Measurements from ENCODE around the gene CCNL2.
A peak's percentile ranks its signal among the peaks of the same experiment; 100 is the strongest.

Gene CCNL2

DNA sequence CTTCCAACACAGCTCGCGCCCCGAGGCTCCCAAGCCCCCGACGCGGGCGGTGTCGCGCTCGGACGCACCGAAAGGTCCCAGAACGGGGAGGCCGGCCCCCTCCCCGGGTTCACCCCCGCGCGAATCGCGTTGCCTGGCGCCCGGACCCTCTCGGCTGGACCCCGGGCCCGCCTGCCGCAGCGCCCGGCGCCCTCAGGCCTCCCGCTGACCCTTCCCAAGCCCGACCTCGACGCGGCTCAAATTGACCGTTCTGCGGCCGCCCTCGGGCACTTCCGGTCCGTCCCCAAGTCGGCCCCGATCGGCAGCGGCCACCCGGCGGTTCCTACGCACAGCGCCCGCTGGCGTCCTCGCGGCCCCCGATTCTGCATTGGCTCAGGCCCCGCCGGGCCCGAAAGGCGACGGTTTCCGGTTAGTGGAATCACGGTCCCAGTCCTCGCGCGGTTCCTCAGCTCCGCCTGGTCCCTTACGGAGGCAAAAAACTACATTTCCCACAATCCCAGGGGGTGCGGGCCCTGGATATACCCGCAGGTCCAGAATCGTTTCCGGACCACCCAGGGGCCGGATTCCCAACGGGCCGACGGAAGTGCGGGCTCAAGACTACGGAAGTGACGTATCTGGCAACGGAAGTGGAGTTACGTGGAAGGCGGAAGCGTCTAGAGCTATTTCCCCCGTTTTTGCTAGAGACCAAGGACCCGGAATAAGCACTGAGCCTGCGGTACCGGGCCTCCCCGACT, 24.0 kb downstream of the CCNL2 start, which contains the start of gene AURKAIP1:
Gene AURKAIP1 (minus strand): TSS at position 279 of the 734 bp plus-strand sequence. CDS start 451 bp downstream, outside the sequence.
- H3K4me1 ChIP-seq (ENCODE audit: insufficient read depth, low read length), result peaks cover 44% of the 10 kb centered on the region
- ATAC-seq (ENCODE audit: insufficient read depth, low read depth), result peak; percentile 92
- H3K9me3 ChIP-seq (ENCODE audit: insufficient read depth, low read length, severe bottlenecking), result no peaks in the 10 kb centered on the region
- H3K36me3 ChIP-seq (ENCODE audit: insufficient read depth, low read length), result peaks cover 28% of the 10 kb centered on the region
- DNase-seq, result peak; percentile 99
- H3K9ac ChIP-seq (ENCODE audit: low read depth, low read length), result peak within 1 kb of the TSS; percentile 100
- peak within 1 kb of the TSS; percentile 93 for H2AFZ ChIP-seq (ENCODE audit: low read depth, low read length)
- peak within 1 kb of the TSS; percentile 94 to 99 for H3K4me3 ChIP-seq (ENCODE audit: low read depth in 1 of 2, low read length in 2 of 2)
- TF ChIP-seq, protein P1, sequence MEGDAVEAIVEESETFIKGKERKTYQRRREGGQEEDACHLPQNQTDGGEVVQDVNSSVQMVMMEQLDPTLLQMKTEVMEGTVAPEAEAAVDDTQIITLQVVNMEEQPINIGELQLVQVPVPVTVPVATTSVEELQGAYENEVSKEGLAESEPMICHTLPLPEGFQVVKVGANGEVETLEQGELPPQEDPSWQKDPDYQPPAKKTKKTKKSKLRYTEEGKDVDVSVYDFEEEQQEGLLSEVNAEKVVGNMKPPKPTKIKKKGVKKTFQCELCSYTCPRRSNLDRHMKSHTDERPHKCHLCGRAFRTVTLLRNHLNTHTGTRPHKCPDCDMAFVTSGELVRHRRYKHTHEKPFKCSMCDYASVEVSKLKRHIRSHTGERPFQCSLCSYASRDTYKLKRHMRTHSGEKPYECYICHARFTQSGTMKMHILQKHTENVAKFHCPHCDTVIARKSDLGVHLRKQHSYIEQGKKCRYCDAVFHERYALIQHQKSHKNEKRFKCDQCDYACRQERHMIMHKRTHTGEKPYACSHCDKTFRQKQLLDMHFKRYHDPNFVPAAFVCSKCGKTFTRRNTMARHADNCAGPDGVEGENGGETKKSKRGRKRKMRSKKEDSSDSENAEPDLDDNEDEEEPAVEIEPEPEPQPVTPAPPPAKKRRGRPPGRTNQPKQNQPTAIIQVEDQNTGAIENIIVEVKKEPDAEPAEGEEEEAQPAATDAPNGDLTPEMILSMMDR (IDR thresholded peaks at IDR 0.05; ENCODE audit: borderline replicate concordance, extremely low read depth, low read length, poor library complexity, severe bottlenecking), result peak; percentile 46
- no peak for TF ChIP-seq EZH2 (IDR thresholded peaks at IDR 0.05; ENCODE audit: borderline replicate concordance, low read depth, low read length, severe bottlenecking)
- no peaks in the 10 kb centered on the region for H3K27me3 ChIP-seq (ENCODE audit: insufficient read depth, low read length, poor library complexity)
- peaks cover 29% of the 10 kb centered on the region for H4K20me1 ChIP-seq (ENCODE audit: insufficient read depth, low read length)
- H3K27ac ChIP-seq (ENCODE audit: low read length), result peak within 1 kb of the TSS; percentile 93
- H3K4me2 ChIP-seq (ENCODE audit: insufficient read depth, low read length), result peak within 1 kb of the TSS; percentile 97
- peaks cover 30% of the 10 kb centered on the region for H3K79me2 ChIP-seq (ENCODE audit: insufficient read depth, low read length)

DNA sequence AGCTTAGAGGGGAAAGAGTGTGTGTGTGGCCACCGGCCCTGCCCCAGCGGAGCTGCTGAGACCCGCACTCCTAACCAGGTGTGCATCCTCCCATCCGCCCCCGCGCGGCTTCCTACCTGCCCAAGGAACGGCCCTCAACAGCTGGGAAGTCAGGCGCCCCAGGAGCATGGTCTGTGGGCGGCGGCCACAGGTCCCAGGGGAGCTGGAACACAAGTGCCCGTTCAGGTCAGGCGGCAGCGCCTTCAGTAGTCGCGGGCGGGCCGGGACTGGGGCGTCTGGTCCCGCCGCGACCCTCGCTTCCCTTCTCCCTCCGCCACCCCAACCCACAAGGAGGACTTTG, 24.6 kb downstream of the CCNL2 start:
- Histone ChIP-seq H3K27ac (ENCODE audit: low read length) (peak overlapping the region; percentile 93), H3K79me2 (ENCODE audit: insufficient read depth, low read length) (peaks cover 30% of the 10 kb centered on the region), H3K9me3 (ENCODE audit: insufficient read depth, low read length, severe bottlenecking) (no peaks in the 10 kb centered on the region), H2AFZ (ENCODE audit: low read depth, low read length) (peak overlapping the region; percentile 93), H3K27me3 (ENCODE audit: insufficient read depth, low read length, poor library complexity) (no peaks in the 10 kb centered on the region), H3K4me2 (ENCODE audit: insufficient read depth, low read length) (peak overlapping the region; percentile 97), H4K20me1 (ENCODE audit: insufficient read depth, low read length) (peaks cover 29% of the 10 kb centered on the region), H3K4me3 (ENCODE audit: low read depth in 1 of 2, low read length in 2 of 2) (peak overlapping the region; percentile 94 to 99), H3K4me1 (ENCODE audit: insufficient read depth, low read length) (peaks cover 44% of the 10 kb centered on the region), H3K36me3 (ENCODE audit: insufficient read depth, low read length) (peaks cover 28% of the 10 kb centered on the region), H3K9ac (ENCODE audit: low read depth, low read length) (peak overlapping the region; percentile 100)
- DNase-seq (peak; percentile 42), ATAC-seq (ENCODE audit: insufficient read depth, low read depth) (0 out of 3 replicates have a peak, but pooled peaks have one; percentile 0)
- no peak for TF ChIP-seq EZH2 (IDR thresholded peaks at IDR 0.05; ENCODE audit: borderline replicate concordance, low read depth, low read length, severe bottlenecking)
- TF ChIP-seq, protein P1 (IDR thresholded peaks at IDR 0.05; ENCODE audit: borderline replicate concordance, extremely low read depth, low read length, poor library complexity, severe bottlenecking), result no peak

DNA sequence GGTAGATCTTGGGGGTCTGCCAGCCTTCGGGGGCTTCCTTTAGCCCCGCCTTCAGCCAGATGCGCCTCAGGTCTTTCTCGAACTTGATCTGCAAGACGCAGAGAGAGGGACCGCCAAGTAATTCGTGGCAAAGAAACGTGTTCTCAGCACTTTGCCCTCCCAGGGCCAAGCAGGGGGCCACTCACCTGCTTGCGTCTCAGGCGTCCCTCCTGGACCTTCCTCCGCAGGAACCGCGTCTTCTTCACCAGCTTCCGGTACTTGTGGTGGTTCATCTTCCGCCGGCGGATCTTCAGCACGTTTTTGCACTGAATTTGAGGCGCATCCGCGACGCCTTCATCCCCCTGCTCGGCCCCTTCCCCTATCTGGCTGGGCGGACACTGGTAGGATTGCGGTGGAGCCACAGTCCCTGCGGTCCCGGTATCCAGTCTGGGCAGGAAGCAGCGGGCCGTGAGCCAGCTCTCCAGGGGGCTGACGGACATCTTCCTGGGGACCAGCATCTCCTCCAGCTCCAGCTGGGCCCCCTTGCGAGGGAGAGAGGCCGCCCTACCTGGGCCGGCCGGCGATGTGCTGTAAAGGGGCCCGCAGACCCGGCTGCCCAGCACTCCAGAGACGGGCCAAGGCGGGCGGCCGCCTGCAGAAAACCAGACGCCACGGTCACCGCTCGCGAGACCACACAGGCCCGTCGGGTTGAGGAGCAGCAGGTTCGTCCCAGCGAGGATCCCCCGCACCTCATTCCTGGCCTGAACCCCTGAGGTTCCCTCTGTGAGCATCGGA, 25.1 kb downstream of the CCNL2 start:
- TF ChIP-seq EZH2 (IDR thresholded peaks at IDR 0.05; ENCODE audit: borderline replicate concordance, low read depth, low read length, severe bottlenecking), result no peak
- TF ChIP-seq, protein P1 (IDR thresholded peaks at IDR 0.05; ENCODE audit: borderline replicate concordance, extremely low read depth, low read length, poor library complexity, severe bottlenecking), result no peak
- Histone ChIP-seq H2AFZ (ENCODE audit: low read depth, low read length) (no peak overlapping the region), H3K4me1 (ENCODE audit: insufficient read depth, low read length) (peaks cover 44% of the 10 kb centered on the region), H4K20me1 (ENCODE audit: insufficient read depth, low read length) (peaks cover 29% of the 10 kb centered on the region), H3K27ac (ENCODE audit: low read length) (peak overlapping the region; percentile 93), H3K79me2 (ENCODE audit: insufficient read depth, low read length) (peaks cover 30% of the 10 kb centered on the region), H3K36me3 (ENCODE audit: insufficient read depth, low read length) (peaks cover 28% of the 10 kb centered on the region), H3K27me3 (ENCODE audit: insufficient read depth, low read length, poor library complexity) (no peaks in the 10 kb centered on the region), H3K4me3 (ENCODE audit: low read depth in 1 of 2, low read length in 2 of 2) (peak overlapping the region; percentile 94 to 99; a peak in 3 of 4 replicates), H3K9ac (ENCODE audit: low read depth, low read length) (peak overlapping the region; percentile 100), H3K9me3 (ENCODE audit: insufficient read depth, low read length, severe bottlenecking) (no peaks in the 10 kb centered on the region), H3K4me2 (ENCODE audit: insufficient read depth, low read length) (peak overlapping the region; percentile 97)
- ATAC-seq (ENCODE audit: insufficient read depth, low read depth) (no peak), DNase-seq (no peak)

Measured in DND-41 (cell line).